ENCODE results near the gene MORN2.

The MORN2 gene

GRCh38 chr2:38892819-38893218 is 17.0 kb downstream of the MORN2 start:
- no peak for DNase-seq

- DNase-seq, result no peak
Observed at GRCh38 chr2:38898256-38898655, 22.5 kb downstream of the MORN2 start.

DNA sequence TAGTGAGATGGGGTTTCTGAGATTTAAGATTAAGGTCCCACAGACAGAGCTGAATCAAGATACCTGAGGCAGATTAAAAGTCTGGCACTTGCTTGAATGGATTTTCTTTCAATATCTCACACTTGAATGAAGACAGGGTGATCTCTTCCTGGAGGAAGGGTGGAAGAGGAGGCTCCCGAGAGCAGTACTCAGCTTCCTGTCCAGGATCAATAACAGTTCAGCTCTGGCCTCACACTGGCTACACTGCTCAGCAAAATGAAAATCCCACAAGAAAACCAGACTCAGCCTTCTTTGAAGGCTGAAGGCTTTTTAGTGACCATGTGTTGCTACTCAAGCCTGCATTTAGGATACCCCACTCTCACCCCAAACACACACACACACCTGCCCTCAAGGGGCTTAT is 24.9 kb downstream of the MORN2 start:
- DNase-seq, result no peak

DNA sequence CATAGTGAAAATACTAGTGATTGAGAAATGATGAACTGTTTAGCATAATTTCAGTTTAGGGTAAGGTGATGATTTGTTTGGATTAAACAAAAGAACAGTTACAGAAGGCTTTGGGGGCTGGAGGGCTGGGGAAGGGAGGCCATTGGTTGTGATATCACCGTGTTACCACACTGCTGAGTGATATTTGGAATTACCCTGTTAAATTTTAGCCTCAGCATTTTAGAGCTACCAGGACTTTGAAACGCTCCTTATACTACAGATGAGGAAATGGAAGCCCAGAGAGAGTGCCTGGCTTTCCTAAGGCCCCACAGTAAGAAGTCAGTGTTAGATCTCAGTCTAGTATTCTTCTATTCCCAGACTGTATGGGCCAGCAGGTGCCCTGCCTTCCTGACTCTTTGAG is 29.5 kb downstream of the MORN2 start:
- DNase-seq, result no peak

DNA sequence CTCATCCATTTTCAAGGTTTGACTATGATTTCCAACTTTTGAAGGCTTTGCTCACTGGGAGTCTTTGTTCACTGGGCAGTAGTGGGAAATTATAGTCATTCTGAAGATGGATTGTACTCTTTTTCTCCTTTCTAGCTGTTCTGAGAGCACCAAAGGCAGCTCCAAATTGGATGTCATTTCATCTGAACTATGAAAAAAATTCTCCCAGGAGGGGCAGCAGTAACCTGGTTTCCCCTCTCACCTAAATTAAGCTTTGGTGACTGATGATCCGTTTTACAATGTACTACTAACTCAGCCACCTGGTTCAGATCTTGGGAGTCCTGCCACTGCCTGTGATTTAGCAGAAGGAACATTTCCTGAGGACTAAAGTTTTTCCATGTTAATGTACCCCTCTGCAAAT is 31.5 kb downstream of the MORN2 start:
- DNase-seq, result no peak

DNA sequence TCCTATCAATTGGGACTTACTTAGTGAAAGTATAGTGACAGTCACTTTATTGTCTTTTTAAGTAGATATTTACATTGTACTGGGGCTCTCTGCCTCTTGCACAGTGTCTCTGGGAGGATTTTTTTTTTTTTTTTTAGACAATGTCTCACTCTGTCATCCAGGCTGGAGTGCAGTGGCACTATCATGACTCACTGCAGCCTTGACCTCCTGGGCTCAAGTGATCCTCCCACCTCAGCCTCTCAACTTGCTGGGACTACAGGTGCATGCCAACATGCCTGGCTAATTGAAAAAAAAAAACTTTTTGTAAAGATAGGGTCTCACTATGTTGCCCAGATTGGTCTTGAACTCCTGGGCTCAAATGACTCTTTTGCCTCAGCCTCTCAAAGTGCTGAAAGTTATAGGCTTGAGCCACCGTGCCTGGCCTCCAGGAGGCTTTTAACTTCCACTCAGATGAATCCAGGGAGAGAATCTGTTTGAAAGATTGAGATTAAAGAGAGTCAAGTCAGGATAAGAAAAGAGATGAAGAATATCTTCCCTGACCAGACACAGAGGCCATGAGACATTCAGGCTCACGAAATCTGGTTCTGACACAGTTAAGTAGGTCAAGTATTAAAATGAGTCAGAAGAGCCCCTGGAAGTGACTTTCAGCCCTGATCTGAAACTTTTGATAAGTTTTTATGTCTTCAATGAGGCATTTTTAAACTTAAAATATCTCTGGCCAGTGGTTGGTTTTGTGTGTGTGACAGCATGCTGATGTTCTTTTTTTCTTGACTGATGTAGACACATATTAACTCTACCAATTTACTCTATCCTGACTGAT is 32.2 kb downstream of the MORN2 start:
- no peak for DNase-seq

GRCh38 chr2:38909872-38910271 is 34.1 kb downstream of the MORN2 start:
- no peak for DNase-seq

DNA sequence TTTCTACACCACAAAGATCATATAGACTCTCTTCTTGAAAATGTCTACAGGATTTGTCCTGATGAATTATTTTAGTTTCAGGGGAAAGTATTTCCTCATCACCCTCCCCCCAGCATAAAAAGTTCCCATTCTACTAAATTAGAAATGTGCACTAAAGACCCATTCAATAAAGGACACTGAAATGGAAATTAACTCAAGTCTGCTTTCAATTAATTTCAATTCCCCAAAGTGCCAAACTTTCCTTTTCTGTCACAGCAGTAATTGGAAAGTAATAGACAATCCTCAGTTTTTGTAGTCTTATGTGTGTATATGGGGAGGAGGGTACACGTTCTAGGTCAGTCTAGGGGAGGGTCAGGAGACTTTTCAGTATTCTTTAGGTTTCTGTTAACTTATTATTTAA is 35.4 kb downstream of the MORN2 start:
- DNase-seq, result no peak

GRCh38 chr2:38912619-38913018 is 36.8 kb downstream of the MORN2 start:
- DNase-seq, result no peak

DNA sequence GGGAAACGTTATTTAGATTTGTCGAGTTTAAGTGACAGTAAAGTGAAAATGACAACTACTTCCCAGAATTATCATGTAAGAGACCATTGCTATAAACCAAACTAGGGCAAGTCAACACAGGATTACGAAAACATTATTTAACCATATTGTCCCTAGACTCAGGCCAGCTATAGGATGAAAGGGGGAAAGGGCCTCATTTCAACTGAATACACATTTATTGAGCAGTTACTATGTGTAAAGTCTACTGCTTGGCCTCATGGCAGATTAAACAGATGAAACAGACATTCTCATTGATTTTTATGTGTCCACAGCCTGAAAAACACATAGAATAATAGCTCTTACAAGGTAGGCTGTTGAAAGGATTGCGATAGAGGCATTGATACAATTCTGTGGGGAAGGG is 46.6 kb downstream of the MORN2 start:
- DNase-seq, result no peak

GRCh38 chr2:38922902-38923301 is 47.1 kb downstream of the MORN2 start:
- DNase-seq, result no peak

DNA sequence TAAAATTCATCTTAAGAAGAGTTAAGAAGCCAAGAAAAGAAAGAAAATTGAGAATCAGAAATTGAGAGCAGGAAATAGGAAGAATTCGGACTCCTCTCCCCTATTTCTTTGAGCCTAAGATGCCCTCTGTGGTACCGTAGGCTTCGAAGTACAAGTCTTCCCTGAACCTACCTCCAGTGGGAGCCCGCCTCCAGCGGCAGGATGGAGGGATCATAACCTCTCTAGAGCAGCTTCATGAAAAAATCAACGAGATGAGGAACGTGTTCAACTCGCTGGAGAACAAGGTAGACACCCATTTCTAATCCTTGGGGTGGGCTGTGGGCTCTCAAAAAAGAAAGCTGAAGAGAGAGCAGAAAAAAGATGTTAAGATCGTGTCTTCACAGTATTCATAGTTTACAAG is 50.2 kb downstream of the MORN2 start:
- no peak for DNase-seq

- no peak for DNase-seq
Observed at GRCh38 chr2:38930600-38930999, 54.8 kb downstream of the MORN2 start.
